NOMO-1 (cell line): ENCODE data around the gene FNDC11.

Experiments
- DNase-seq, 2 experiments: peaks; one replicate each; lab custom pipeline; 2025; ENCODE audit not compliant: unreplicated experiment in 2 of 2; lab: John Stamatoyannopoulos, UW

FNDC11 gene

GRCh38 chr20:63522981-63523611 lies 30.9 kb upstream of the FNDC11 start:
- DNase-seq = no peak

DNA sequence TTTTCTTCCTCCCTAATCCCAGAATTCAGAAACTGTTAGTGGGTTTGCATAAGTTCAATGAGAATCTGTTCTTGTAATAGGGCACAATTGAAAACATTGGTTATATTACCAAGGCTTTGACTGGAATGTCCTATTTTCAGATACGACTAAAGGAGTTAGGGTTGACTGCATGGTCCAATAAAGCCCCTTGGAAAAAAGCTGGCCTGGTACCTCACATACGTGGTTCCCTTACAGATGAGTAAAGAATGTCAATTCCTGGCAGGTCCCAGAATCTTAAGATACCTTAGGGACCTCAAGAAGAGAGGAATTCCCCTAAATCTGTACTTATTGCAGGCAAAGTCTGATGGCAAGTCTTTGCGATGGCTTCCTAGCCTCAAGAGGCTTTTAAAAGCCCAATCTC lies 28.8 kb upstream of the FNDC11 start:
- no peak for DNase-seq

DNA sequence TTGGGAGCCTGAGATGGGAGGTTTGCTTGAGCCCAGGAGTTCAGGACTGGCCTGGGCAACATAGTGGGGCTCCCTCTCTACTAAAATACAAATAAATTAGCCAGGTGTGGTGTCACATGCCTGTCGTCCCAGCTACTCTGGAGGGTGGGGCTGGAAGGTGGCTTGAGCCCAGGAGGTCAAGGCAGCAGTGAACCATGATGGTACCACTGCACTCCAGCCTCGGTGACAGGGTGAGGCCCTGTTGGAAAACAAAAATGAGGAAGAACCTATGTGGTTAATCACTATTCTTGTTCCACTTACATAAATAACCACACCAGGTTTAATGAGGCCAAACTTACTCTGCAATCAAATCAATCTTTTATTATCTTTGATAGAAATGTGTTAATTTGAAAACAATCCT lies 28.0 kb upstream of the FNDC11 start:
- peak; percentile 33 to 50 for DNase-seq

- no peak for DNase-seq
These were observed 26.8 kb upstream of the FNDC11 start for GRCh38 chr20:63527184-63527583.

- no peak for DNase-seq
These were observed 24.6 kb upstream of the FNDC11 start for GRCh38 chr20:63529180-63529860.

DNA sequence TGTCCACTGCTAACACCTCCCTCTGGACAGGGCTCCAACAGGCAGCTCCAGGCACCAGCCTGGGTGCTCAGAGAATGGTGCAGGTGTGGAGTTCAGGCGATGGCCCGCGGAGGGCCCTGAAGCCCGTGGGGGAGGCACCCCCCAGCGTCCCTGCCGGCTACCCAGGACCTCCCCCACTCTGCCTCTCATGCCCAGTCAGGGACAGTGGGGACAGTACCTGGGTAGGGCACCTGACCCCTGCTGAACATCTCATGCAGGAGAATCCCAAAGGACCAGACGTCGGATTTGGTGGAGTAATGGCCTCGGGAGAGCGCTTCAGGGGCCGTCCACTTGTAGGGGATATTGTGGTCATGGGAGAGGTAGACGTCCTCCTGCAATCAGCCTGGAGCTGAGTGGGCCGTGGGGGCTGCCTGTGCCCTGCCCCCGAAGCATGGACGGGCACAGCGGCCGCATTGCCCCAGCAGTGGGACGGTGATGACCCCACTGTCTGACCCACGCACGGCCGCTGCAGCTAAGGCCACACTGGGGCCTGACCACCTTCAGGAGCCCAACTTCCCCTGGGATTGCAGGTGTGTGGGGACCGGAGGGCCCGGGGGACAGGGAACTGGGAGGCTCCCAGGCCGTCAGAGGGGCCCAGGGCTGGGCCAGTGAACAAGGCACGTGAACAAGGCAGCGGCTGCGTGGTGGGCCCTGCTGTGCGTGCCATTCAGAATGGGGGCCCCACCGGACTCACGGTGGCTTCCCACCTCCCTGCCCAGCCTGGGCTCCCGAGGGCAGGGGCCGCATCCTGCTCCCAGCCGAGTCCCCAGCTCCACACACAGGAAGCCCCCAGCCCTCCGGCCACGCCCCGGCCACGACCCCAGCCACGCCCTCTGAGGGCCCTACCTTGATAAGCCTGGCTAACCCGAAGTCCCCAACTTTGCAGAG lies 23.8 kb upstream of the FNDC11 start:
- DNase-seq = no peak

DNA sequence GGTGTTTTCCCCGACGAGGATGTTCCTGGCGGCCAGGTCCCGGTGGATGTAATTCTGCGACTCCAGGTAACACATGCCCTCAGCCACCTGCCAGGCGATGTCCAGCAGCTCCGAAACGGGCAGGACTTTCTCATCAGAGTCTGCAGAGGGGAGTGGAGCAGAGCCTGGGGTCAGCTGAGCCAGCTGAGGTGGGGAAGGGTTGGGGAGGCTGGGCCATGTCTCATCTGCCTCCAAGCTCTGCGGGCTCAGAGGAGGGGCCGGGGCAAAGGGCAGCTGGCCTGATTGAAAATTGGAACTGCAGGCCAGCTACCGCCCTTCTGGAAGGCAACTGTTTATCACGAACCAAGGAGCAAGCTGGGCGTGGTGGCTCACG lies 23.2 kb upstream of the FNDC11 start:
- DNase-seq = no peak

- DNase-seq = no peak
These were observed 22.1 kb upstream of the FNDC11 start for GRCh38 chr20:63531686-63532448.

DNA sequence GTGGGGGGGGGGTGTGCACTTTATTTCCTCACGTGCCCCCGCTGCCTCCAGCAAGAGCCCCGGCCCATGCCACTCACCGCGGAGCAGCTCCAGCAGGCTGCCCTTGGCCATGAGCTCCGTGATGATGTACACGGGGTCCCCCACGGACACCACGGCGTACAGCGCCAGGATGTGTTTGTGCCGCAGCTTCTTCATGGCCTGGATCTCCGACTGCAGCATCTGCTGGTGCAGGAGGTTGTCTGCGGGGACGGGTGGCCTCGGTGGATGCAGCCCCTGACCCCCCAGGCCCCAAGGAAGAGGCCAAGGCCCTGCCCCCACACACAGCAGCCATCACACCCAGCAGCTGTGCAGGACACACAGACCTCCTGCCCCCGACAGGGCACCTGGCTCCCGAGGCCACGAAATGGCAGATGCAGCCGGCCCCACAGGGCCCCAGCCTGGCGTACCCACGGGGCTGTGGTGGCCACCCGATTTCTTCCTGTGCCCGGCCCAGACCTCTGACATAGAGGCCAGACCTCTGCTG lies 21.4 kb upstream of the FNDC11 start:
- DNase-seq = no peak

DNA sequence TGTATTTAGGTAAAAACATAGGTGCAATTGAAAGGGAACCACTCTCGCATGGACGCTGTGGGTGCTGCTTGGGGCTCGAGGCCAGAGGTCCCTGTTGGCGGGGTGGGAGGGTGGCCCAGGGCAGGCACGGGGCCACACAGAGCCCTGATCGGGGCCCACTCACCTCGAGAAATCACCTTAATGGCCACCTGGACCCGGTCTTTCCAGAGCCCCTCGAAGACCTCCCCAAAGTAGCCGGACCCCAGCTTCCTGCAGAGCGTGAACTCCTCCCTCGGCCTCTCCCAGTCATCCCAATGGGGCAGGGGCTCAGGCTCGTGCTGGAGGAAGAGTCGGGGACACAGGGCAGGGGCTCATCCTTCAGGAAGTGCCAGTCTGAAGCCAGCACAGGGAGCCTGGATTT lies 20.6 kb upstream of the FNDC11 start:
- no peak for DNase-seq

GRCh38 chr20:63533871-63534393 lies 20.0 kb upstream of the FNDC11 start:
- DNase-seq = no peak

- DNase-seq = no peak
These were observed 19.5 kb upstream of the FNDC11 start for GRCh38 chr20:63534427-63534830.

DNA sequence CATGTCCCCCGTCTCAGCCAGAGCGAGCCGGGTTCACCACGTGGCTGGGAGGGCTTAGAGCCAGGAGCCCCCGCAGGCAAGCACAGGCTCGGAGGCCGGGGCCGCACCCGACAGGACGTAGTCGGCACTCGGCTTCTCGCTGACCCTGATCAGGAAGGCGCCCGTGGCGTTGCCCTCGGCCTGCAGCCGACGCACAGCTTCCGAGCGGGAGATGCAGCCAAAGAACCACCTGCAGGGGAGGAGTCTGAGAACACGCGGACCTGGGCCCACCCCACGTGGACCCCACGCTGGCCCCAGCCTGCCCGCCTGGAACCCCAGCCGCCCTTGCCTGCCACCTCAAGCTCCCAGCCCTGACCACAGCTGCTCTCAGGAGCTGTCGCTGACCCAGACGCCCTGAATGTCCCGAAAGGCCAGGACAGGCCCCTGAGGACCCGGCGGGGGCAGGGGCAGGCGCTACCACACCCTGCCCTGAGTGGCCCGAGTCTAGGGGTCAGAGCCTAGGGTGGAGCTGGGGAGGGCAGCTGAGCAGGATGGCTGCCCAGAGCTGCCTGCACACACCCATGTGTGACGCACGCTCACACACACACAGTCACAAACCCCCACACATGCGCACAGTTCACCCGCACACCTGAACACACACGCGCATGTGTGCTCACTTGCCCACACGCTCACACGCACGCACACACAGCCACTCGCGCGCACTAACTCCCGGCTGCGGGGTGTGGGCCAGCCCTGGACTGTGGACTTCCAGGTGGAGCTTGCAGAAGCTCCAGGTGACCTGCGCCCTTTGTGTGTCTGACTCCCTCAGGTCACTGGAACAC lies 18.9 kb upstream of the FNDC11 start:
- DNase-seq = no peak

GRCh38 chr20:63536241-63536977 lies 17.6 kb upstream of the FNDC11 start:
- no peak for DNase-seq

DNA sequence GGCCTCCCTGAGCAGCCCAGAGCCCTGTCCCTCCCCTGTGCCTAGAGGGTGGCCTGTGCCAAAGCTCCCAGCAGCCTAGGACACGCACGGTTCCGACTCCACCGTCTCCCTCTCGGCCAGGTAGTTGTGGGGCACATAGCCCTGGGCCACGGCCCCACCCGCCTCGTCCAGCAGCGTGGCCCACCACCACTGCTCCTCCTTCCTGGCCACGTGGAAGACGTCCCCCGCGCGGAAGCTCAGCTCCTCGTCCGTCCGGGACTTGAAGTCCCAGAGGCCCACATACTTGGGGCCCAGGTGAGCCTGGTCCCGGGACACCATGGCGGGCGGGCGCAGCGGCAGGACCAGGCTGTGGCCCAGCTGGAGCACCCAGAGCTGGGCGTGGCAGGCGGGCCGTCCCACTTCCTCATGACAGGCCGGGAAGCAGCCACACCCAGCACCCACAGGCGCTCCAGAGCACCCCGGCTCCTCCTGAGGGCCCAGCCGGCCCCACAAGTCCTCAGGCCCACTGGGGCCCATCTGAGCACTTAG lies 16.9 kb upstream of the FNDC11 start, which contains the start of gene PTK6:
TSS of gene PTK6 (minus strand) at position 380 of the 528 bp plus-strand sequence. CDS start at position 318, 62 bp downstream.
- peak; percentile 53 to 60 for DNase-seq

GRCh38 chr20:63537525-63538203 lies 16.3 kb upstream of the FNDC11 start:
- peak; percentile 97 to 98 for DNase-seq

DNA sequence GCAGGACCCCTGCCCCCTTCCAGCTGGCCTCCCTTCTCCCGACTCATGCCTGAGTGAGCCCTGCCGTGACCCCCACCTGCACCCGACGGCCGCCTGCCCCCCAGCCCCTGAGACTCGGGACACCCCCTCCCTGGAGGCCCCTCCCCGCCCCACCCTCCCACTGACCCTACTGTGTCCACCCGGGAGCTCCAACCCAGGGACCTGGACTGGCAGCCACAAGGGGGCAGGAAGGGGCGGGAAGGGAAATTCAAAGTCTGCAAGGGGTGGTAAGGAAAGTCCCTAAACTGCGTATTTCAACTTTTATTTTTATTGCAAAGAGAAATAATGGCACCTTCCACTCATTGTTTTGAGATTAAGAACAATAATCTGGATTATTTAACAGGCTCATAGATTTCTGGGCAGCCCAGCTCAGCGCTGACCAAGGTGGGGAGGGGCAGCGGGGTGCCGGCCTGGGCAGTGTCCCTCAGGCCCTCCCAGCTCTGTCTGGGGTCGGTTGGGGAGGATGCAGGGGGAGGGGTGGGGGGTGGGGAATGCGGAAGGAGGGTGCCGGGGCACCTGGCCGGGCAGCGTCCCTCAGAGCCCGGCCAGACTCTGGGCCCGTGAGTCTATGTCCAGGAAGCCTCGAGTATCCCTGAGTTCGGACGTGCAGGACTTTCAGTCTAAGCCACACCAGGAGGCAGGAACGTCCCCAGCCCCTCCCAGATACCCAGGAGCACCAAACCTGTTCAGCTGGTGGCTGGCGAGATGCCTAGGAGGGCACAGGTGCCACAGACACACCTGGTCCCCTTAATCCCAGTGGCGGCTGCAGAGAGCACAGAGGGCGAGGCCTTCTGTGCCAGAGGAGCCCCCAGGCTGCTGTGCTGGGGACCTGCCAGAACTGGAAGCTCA lies 15.5 kb upstream of the FNDC11 start:
- no peak for DNase-seq
